HepG2 (cell line): ENCODE data around the gene ROBO3.

Source experiments
- SAP130 ChIP-seq: IDR thresholded peaks from 2 replicates; pipeline ENCODE4 v1.6.1; 2016; ENCODE audit warnings: low read depth
- TBP ChIP-seq: sonication (generic); formaldehyde crosslinking; IDR thresholded peaks from 2 replicates; pipeline ENCODE4 v1.5.0; 2020; ENCODE audit warnings: missing genetic modification reagents
- YY1 ChIP-seq: IDR thresholded peaks from 2 replicates; pipeline ENCODE4 v1.6.1; 2011; ENCODE audit warnings: low read length, low read depth, moderate library complexity, mild to moderate bottlenecking; ENCODE audit not compliant: insufficient read depth, insufficient replicate concordance
- ZNF768 ChIP-seq: sonication (generic); formaldehyde crosslinking; IDR thresholded peaks from 2 replicates; pipeline ENCODE4 v1.4.0; 2020; ENCODE audit warnings: missing genetic modification reagents
- TF ChIP-seq, protein P1 (sequence below): sonication (generic); formaldehyde crosslinking; IDR thresholded peaks from 2 replicates; pipeline ENCODE4 v1.5.0; 2020; ENCODE audit warnings: mild to moderate bottlenecking, missing genetic modification reagents, moderate library complexity
- TF ChIP-seq, protein P2 (sequence below): sonication (generic); formaldehyde crosslinking; conservative IDR thresholded peaks from 2 replicates; pipeline ENCODE4 v1.4.0; 2020; ENCODE audit warnings: missing genetic modification reagents

DNA sequence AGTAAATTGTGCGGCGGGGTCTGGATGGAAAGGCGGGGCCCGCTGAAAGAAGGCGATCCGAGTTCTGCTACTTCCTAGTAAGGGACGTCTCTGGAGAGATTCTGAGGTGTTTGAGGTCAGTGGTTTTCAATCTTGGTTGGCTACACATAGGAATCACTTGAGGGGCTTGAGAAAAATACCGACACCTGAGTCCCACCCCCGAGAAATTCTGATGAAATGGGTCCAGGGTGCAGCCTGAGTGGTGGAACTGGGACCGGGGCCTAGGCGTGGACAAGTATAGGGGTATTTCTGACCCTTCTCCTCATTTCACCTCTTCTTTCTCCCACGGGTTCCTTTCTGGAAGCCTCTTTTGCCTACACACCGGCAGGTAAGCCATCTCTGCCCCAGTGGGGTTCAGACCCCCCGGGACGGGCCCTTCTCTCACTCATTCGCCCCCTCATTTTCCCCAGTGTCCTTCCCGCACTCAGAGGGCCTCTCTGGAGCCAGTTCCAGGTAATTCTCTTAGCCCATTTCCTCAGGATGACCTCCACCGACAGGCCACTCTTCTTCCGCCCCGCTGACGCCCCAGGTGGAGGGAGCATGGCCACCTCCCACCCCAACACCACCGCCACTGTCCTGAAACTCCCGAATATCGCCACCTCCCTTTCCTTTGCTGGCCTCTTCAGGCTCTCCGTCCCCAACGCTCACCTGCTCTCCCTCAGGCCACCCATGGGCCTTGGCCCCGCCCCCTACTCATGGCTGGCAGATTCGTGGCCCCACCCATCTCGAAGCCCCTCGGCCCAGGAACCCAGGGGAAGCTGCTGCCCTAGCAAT lies 11.8 kb downstream of the ROBO3 start:
- TF ChIP-seq, protein P1, sequence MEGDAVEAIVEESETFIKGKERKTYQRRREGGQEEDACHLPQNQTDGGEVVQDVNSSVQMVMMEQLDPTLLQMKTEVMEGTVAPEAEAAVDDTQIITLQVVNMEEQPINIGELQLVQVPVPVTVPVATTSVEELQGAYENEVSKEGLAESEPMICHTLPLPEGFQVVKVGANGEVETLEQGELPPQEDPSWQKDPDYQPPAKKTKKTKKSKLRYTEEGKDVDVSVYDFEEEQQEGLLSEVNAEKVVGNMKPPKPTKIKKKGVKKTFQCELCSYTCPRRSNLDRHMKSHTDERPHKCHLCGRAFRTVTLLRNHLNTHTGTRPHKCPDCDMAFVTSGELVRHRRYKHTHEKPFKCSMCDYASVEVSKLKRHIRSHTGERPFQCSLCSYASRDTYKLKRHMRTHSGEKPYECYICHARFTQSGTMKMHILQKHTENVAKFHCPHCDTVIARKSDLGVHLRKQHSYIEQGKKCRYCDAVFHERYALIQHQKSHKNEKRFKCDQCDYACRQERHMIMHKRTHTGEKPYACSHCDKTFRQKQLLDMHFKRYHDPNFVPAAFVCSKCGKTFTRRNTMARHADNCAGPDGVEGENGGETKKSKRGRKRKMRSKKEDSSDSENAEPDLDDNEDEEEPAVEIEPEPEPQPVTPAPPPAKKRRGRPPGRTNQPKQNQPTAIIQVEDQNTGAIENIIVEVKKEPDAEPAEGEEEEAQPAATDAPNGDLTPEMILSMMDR (CRISPR knock-in tag) = no peak
- TF ChIP-seq ZNF768 (CRISPR knock-in tag) = no peak
- TF ChIP-seq SAP130 (CRISPR knock-in tag) = no peak
- TF ChIP-seq, protein P2, sequence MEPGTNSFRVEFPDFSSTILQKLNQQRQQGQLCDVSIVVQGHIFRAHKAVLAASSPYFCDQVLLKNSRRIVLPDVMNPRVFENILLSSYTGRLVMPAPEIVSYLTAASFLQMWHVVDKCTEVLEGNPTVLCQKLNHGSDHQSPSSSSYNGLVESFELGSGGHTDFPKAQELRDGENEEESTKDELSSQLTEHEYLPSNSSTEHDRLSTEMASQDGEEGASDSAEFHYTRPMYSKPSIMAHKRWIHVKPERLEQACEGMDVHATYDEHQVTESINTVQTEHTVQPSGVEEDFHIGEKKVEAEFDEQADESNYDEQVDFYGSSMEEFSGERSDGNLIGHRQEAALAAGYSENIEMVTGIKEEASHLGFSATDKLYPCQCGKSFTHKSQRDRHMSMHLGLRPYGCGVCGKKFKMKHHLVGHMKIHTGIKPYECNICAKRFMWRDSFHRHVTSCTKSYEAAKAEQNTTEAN (CRISPR knock-in tag) = no peak
- TF ChIP-seq YY1 = no peak
- TF ChIP-seq TBP = no peak
